AG04450 (cell line): ENCODE data around the gene IRF5. TPM values are rescaled to one million over a fixed set of nuclear protein-coding genes. Genes with fewer than 3 reads are reported as not detected.

Experiments
- CTCF ChIA-PET: fragments of 300-600, 350-600 bp; formaldehyde crosslinking; extraction: SDS; loops from one replicate; lab custom pipeline; 2022; ENCODE audit warnings: antibody characterized with exemption, inconsistent platforms; lab: Charles Lee
- POLR2A ChIA-PET: fragments of 350-600 bp; formaldehyde crosslinking; extraction: SDS; loops from one replicate; lab custom pipeline; 2021; ENCODE audit warnings: antibody characterized with exemption, inconsistent platforms; lab: Yijun Ruan, JAX
- DNase-seq: peaks from one replicate; pipeline ENCODE4 v3.0.0-alpha.2; 2011; ENCODE audit warnings: low read depth, low spot score
- H3K27ac ChIP-seq: one replicate; pipeline ENCODE4 v1.5.1; 2012; ENCODE audit warnings: low read depth, low read length, control low read depth
- H3K27me3 ChIP-seq: one replicate; pipeline ENCODE4 v1.6.0; 2012; ENCODE audit warnings: low read length; ENCODE audit not compliant: control insufficient read depth, insufficient read depth
- H3K4me3 ChIP-seq: 2 replicates; pipeline ENCODE4 v1.5.1; 2011; ENCODE audit warnings: mild to moderate bottlenecking, low read depth, low read length, control low read depth
- H3K9me3 ChIP-seq: 2 replicates; pipeline ENCODE4 v1.5.1; 2012; ENCODE audit warnings: low read length; ENCODE audit not compliant: control insufficient read depth, insufficient read depth
- CTCF ChIP-seq: IDR thresholded peaks from 2 replicates; pipeline ENCODE4 v1.5.1; 2011; ENCODE audit warnings: low read depth, low read length, control low read depth, inconsistent platforms
- polyA plus RNA-seq: library from polyadenylated mRNA; depleted of rRNA; stranded (reverse); fragments of >200 nt; gene quantifications from 2 replicates; pipeline ENCODE4 v1.2.3, GENCODE V29; 2011

Gene IRF5
- polyA plus RNA-seq, 1 experiment: 0.06 TPM

GRCh38 chr7:128893251-128894100 is 44.3 kb upstream of the IRF5 start:
- CTCF ChIA-PET: interaction anchor here (1.4 kb wide), 1 partner anchor 10 kb away, joined by 5 read pairs; no protein-coding TSS in a partner anchor

GRCh38 chr7:128894101-128894440 is 43.7 kb upstream of the IRF5 start:
- Histone ChIP-seq H3K27ac (no peak overlapping the region), H3K9me3 (no peaks in the 10 kb centered on the region), H3K4me3 (no peak overlapping the region), H3K27me3 (peaks cover 6% of the 10 kb centered on the region)
- DNase-seq: no peak
- ChIA-PET CTCF (no interaction called here), POLR2A (no interaction called here)
- TF ChIP-seq CTCF: no peak

More at GRCh38 chr7:128893251-128894100, 44.3 kb upstream of the IRF5 start:
- no peak overlapping the region for H3K4me3 ChIP-seq
- TF ChIP-seq CTCF: no peak
- H3K27me3 ChIP-seq: peaks cover 6% of the 10 kb centered on the region
- no peak for DNase-seq
- no peak overlapping the region for H3K27ac ChIP-seq
- POLR2A ChIA-PET: no interaction called here
- H3K9me3 ChIP-seq: no peaks in the 10 kb centered on the region

GRCh38 chr7:128895320-128895719 is 42.4 kb upstream of the IRF5 start:
- ChIA-PET POLR2A (interaction anchor here (0.6 kb wide), 1 partner anchor 28 kb away, joined by 3 read pairs; no protein-coding TSS in a partner anchor), CTCF (interaction anchor here (0.6 kb wide), 1 partner anchor 9 kb away, joined by 3 read pairs; no protein-coding TSS in a partner anchor)
- peaks cover 9% of the 10 kb centered on the region for H3K27me3 ChIP-seq
- TF ChIP-seq CTCF: no peak
- H3K9me3 ChIP-seq: no peaks in the 10 kb centered on the region
- H3K4me3 ChIP-seq: no peak overlapping the region
- no peak for DNase-seq
- H3K27ac ChIP-seq: no peak overlapping the region

GRCh38 chr7:128899392-128899791 is 38.3 kb upstream of the IRF5 start:
- TF ChIP-seq CTCF: no peak
- ChIA-PET CTCF (interaction anchor here (1.0 to 3.5 kb wide), 2 partner anchors 16 to 192 kb away, joined by 3 to 18 read pairs; no protein-coding TSS in a partner anchor), POLR2A (no interaction called here)
- no peak for DNase-seq
- H3K27me3 ChIP-seq: peaks cover 9% of the 10 kb centered on the region
- no peak overlapping the region for H3K27ac ChIP-seq
- no peaks in the 10 kb centered on the region for H3K9me3 ChIP-seq
- H3K4me3 ChIP-seq: no peak overlapping the region

- ChIA-PET POLR2A (no interaction called here), CTCF (interaction anchor here (3.5 kb wide), 1 partner anchor 191 kb away, joined by 18 read pairs; no protein-coding TSS in a partner anchor)
- H3K27me3 ChIP-seq: peaks cover 6% of the 10 kb centered on the region
- H3K9me3 ChIP-seq: no peaks in the 10 kb centered on the region
- no peak overlapping the region for H3K4me3 ChIP-seq
- no peak for TF ChIP-seq CTCF
- no peak overlapping the region for H3K27ac ChIP-seq
- no peak for DNase-seq
Observed at GRCh38 chr7:128900237-128900636, 37.5 kb upstream of the IRF5 start.
